ENCODE measurements around the gene SMIM38.

- TF ChIP-seq YY1 (IDR thresholded peaks at IDR 0.05), result no peak
- no peak for TF ChIP-seq CTCF (IDR thresholded peaks at IDR 0.05; ENCODE audit: low read depth, low read length, missing input control)
- TF ChIP-seq ATF3 (IDR thresholded peaks at IDR 0.05), result no peak
- TF ChIP-seq JUND (IDR thresholded peaks at IDR 0.05), result no peak
- TF ChIP-seq REST (IDR thresholded peaks at IDR 0.05), result no peak
- TF ChIP-seq RXRA (IDR thresholded peaks at IDR 0.05), result no peak
- no peak for TF ChIP-seq MAX (IDR thresholded peaks at IDR 0.05)
- TF ChIP-seq GABPA (IDR thresholded peaks at IDR 0.05 in 1 of 2, conservative IDR thresholded peaks at IDR 0.05 in 1 of 2), result no peak
Measured at GRCh38 chr11:69156235-69156639, 502 bp downstream of the SMIM38 start.
